Ascending aorta (tissue), 2 donors: Measurements from ENCODE around the gene GATAD1. TPM values are rescaled to one million over a fixed set of nuclear protein-coding genes. Genes with fewer than 3 reads are reported as not detected.
"Not testable (repeated sequence)": the region's sequence is repeated elsewhere in the genome, so short reads cannot be mapped to it uniquely, and the experiment has no call there.

Experiments used
- DNase-seq, 2 donors: peaks; one replicate each; pipeline ENCODE4 v3.0.0-alpha.2; 2019; ENCODE audit warnings: low spot score in 2 of 2
- H3K27ac ChIP-seq, 2 donors: fragments of 200-600 bp; sonication (generic); one replicate each; pipeline ENCODE4 v1.5.1; 2016 to 2017; ENCODE audit warnings: mild to moderate bottlenecking in 1 of 2
- H3K27me3 ChIP-seq: fragments of 200-600 bp; sonication (generic); one replicate; pipeline ENCODE4 v1.5.1; 2017
- H3K36me3 ChIP-seq, 2 donors: fragments of 200-600 bp; sonication (generic); one replicate each; pipeline ENCODE4 v1.5.1; 2016
- H3K4me1 ChIP-seq, 2 donors: fragments of 200-600 bp; sonication (generic); one replicate each; pipeline ENCODE4 v1.5.1; 2016 to 2017; ENCODE audit warnings: mild to moderate bottlenecking in 1 of 2
- H3K4me3 ChIP-seq, 2 donors: fragments of 200-600 bp; sonication (generic); one replicate each; pipeline ENCODE4 v1.5.1; 2016 to 2017; ENCODE audit warnings: mild to moderate bottlenecking in 1 of 2
- H3K9me3 ChIP-seq, 2 donors: fragments of 200-600 bp; sonication (generic); one replicate each; pipeline ENCODE4 v1.5.1; 2016
- intact Hi-C: fragments of 100-400 bp; cut with DNase I; formaldehyde crosslinking; loops from one replicate; pipeline ENCODE4 v1.15.1; 2023
- total RNA-seq: library from RNA; depleted of rRNA; stranded (reverse); fragments of >200 nt; gene quantifications from one replicate; pipeline ENCODE4 v1.1.0, GENCODE V29; 2016
- TF ChIP-seq, protein P1 (sequence below), 3 experiments: fragments of 200-600 bp in 2 of 3; fragments of 450-650 bp in 1 of 3; sonication (generic) in 2 of 3; IDR thresholded peaks; one replicate each; pipeline ENCODE4 v1.5.1; 2016 to 2019; ENCODE audit warnings: antibody characterized with exemption in 3 of 3, mild to moderate bottlenecking in 1 of 3, moderate library complexity in 1 of 3

GATAD1 gene
- total RNA-seq, 1 donor from 2014 or later = 20.4 TPM

DNA sequence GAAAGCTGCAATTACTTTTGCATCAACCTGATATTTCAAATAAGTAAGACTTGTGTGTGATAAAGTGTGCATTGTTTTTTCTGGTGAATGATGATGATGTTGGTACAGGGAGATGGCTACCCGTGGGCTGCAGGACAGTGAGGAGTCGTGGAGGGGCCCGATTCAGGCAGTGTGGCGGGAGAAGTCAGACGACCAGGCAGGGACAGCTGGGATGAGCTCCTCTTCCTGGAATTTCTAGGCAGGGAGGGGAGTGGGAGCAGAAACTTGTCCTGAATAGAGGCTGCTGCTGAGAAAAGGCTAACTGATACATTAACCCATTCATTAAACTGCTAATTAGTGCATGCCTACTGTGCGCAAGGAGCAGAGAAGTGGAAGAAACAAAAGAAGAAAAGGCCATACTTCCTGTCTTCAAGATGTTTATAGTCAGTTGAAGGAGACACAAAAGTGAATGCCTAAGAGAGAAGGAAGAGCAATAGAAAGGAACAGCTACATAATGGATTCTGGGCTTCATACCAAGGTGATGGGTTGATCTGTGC, 9.3 kb upstream of the GATAD1 start:
- no peak for DNase-seq
- TF ChIP-seq, protein P1, sequence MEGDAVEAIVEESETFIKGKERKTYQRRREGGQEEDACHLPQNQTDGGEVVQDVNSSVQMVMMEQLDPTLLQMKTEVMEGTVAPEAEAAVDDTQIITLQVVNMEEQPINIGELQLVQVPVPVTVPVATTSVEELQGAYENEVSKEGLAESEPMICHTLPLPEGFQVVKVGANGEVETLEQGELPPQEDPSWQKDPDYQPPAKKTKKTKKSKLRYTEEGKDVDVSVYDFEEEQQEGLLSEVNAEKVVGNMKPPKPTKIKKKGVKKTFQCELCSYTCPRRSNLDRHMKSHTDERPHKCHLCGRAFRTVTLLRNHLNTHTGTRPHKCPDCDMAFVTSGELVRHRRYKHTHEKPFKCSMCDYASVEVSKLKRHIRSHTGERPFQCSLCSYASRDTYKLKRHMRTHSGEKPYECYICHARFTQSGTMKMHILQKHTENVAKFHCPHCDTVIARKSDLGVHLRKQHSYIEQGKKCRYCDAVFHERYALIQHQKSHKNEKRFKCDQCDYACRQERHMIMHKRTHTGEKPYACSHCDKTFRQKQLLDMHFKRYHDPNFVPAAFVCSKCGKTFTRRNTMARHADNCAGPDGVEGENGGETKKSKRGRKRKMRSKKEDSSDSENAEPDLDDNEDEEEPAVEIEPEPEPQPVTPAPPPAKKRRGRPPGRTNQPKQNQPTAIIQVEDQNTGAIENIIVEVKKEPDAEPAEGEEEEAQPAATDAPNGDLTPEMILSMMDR (IDR thresholded peaks at IDR 0.05) = no peak
- Histone ChIP-seq H3K36me3 (no peaks in the 10 kb centered on the region), H3K27me3 (no peaks in the 10 kb centered on the region), H3K9me3 (no peaks in the 10 kb centered on the region), H3K4me3 (no peak overlapping the region), H3K27ac (no peak overlapping the region), H3K4me1 (no peaks in the 10 kb centered on the region)
- intact Hi-C loops = no loop called here

DNA sequence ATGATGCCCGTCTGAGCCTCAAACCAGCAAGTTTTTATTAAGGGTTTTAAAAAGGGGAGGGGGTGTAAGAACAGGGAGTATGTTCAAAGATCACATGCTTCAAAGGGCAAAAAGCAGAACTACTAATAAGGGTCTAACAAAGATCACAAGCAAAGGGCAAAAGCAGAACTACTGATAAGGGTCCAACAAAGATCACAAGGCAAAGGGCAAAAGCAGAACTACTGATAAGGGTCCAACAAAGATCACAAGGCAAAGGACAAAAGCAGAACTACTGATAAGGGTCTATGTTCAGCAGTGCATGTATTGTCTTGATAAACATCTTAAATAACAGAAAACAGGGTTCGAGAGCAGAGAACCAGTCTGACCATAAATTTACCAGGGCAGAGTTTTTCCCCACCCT, 4.6 kb upstream of the GATAD1 start:
- not testable (repeated sequence) for H3K9me3 ChIP-seq, H3K36me3 ChIP-seq, DNase-seq, H3K27ac ChIP-seq, H3K4me1 ChIP-seq, H3K27me3 ChIP-seq, H3K4me3 ChIP-seq
- intact Hi-C loops = loop anchor here (10.0 kb wide), 2 partner anchors 608 to 792 kb away; partner anchors contain the start of gene VPS50

DNA sequence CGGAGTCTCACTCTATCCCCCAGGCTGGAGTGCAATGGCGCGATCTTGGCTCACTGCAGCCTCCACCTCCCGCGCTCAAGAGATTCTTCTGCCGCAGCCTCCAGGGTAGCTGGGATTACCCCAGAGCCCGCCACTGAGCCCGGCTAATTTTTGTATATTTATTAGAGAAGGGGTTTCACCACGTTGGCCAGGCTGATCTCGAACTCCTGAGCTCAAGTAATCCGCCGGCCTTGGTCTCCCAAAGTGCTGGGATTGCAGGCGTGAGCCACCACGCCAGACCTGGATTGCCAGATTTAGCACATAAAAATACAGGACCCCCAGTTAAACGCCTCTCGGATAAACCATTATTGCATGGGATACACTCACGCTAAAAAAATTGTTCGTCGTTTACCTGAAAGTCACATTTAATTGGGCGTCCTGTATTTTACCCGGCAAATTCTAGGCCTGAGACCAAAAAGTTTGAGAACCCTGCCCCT, 375 bp upstream of the GATAD1 start:
- TF ChIP-seq, protein P1 (IDR thresholded peaks at IDR 0.05) = no peak
- peak overlapping the region; percentile 92 to 98 for H3K4me3 ChIP-seq
- H3K36me3 ChIP-seq = peaks cover 19 to 20% of the 10 kb centered on the region in 2 donors
- peak overlapping the region; percentile 95 to 97 for H3K27ac ChIP-seq
- intact Hi-C loops = loop anchor here (1.0 to 10.0 kb wide), 7 partner anchors 23 to 788 kb away; partner anchors contain the start of genes ANKIB1, CYP51A1, FAM133B and KRIT1
- H3K9me3 ChIP-seq = no peaks in the 10 kb centered on the region
- DNase-seq = no peak
- H3K27me3 ChIP-seq = no peaks in the 10 kb centered on the region
- no peaks in the 10 kb centered on the region for H3K4me1 ChIP-seq

DNA sequence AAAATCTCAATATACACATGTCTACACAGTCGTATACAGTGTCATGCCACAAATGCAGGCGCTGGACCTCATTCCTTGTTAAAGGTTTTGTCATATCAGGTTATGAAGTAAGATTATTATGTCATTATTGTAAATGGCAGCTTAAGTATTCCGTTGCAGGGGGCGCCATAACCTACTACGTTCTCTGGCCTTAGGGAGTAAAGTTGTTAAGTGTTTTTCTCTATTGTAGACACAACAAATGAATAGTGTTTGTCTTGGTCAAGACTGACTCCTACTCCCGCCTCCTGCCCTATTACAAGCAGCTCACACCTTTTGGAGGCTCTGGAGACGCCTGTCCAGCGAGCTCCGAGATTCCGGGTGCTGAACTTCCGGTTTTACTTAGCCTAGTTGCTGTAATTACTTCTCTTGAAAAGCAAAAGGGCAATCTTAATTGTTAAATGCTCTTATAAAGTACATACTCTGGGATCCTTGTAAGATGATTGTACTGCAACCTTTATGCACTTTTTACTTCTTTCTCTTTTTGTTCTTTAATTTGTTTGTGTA, 994 bp downstream of the GATAD1 start:
- intact Hi-C loops = loop anchor here (1.0 to 10.0 kb wide), 4 partner anchors 80 to 787 kb away; partner anchors contain the start of genes FAM133B, PEX1, RBM48 and VPS50
- H3K36me3 ChIP-seq = peaks cover 31 to 32% of the 10 kb centered on the region in 2 donors
- DNase-seq = peak in 1 of 2 donors; percentile 78
- TF ChIP-seq, protein P1 (IDR thresholded peaks at IDR 0.05) = peak in 2 of 3 experiments; percentile 32 to 40
- no peaks in the 10 kb centered on the region for H3K4me1 ChIP-seq
- no peaks in the 10 kb centered on the region for H3K27me3 ChIP-seq
- peak overlapping the region; percentile 95 to 97 for H3K27ac ChIP-seq
- H3K9me3 ChIP-seq = no peaks in the 10 kb centered on the region
- peak overlapping the region; percentile 92 to 98 for H3K4me3 ChIP-seq

DNA sequence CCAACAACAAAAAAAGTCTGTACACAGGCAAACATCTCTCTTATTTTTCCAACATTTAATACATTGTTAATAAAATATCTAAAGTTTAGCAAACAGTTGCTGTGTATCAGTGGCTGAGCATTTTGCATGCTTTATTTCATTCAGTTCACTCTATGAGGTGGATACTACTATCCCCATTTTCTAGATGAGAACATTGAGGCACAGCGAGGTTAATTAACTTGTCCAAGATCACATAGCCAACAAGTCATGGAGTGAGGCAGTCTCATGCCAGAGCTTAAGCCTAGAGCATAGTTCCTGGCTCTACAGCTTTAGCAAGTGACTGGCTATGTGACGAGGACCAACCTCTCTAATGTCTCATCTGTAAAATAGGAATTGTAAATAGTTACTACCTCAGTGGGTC, 4.4 kb downstream of the GATAD1 start:
- no peak overlapping the region for H3K4me3 ChIP-seq
- H3K4me1 ChIP-seq = no peaks in the 10 kb centered on the region
- H3K27me3 ChIP-seq = no peaks in the 10 kb centered on the region
- intact Hi-C loops = no loop called here
- DNase-seq = no peak
- H3K27ac ChIP-seq = no peak overlapping the region
- peaks cover 61 to 62% of the 10 kb centered on the region in 2 donors for H3K36me3 ChIP-seq
- no peaks in the 10 kb centered on the region for H3K9me3 ChIP-seq
- TF ChIP-seq, protein P1 (IDR thresholded peaks at IDR 0.05) = no peak

DNA sequence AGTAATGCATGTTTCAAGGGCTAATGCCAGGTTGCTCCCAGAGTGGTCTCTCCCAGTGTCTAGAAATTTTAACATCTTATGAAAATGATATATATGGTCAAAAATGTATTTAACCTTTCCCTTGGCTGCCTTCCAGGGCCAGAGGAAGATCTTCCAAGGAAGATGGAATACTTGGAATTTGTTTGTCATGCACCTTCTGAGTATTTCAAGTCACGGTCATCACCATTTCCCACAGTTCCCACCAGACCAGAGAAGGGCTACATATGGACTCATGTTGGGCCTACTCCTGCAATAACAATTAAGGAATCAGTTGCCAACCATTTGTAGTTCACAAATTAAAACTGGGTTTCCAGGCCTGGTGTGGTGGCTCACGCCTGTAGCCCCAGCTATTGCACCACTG, 9.0 kb downstream of the GATAD1 start:
- intact Hi-C loops = no loop called here
- no peaks in the 10 kb centered on the region for H3K27me3 ChIP-seq
- no peaks in the 10 kb centered on the region for H3K9me3 ChIP-seq
- H3K4me3 ChIP-seq = no peak overlapping the region
- peaks cover 54 to 55% of the 10 kb centered on the region in 2 donors for H3K36me3 ChIP-seq
- no peak for DNase-seq
- no peaks in the 10 kb centered on the region for H3K4me1 ChIP-seq
- TF ChIP-seq, protein P1 (IDR thresholded peaks at IDR 0.05) = no peak
- H3K27ac ChIP-seq = no peak overlapping the region
